ENCODE results near the gene ZNF407. TPM values are rescaled to one million over a fixed set of nuclear protein-coding genes. Genes with fewer than 3 reads are reported as not detected.

Gene ZNF407
- total RNA-seq, 1 donor from 2014 or later = 11.4 TPM

DNA sequence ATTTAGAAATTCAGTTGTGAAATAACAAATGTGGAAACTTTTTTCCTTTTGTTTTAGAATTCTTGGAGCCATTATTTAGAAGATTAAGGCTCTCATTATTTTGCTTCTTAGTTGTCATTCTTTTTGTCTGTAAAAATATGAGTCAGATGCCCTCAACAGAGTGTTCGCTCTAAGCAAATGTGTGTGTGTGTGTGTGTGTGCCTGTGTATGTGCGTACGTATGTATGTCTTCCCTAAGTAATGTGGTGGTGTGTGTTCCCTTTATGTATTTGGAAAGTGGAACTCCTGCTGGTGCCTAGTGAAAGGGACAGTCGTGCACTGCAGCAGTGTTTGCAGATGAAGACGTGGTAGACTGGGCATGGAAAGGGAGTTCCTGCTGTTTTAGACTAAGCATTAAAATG lies 27.5 kb downstream of the ZNF407 start:
- DNase-seq (ENCODE audit: low read depth in 2 of 2) = no peak

DNA sequence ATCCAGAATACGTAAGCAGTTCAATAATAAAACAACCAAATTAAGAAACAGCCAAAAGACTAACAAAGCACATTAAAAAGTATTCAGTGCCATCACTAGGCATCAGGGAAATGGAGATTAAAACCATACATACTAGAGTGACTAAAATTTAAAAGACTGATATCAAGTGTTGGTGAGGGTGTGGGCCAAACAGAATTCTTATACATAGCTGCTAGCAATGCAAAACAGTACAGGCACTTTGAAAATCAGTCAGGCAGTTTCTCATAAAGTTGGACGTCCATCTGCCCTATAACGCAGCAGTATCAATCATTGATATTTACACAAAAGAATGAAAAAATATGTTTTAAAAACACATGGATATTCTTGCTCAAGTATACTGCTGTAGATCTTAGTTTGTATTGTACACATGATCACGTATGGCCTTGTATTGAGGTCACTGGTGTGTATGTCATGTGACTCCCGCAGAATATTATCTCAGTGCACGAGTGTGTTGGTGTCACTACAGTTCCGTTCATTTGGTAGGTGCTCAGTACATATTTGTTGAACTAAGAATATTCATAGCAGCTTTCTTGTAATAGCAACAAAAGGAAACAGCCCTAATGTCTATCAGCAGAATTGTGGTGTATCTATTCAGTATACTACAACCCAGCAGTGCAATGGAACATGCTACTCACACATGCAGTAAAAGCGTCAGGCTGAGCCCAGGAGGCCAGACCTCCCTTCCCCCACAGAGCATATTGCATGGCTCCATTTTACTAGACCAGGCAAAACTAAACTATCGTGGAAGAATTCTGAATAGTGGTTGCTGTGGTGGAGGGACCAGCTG lies 28.6 kb downstream of the ZNF407 start:
- no peak for DNase-seq (ENCODE audit: low read depth in 2 of 2)

- DNase-seq (ENCODE audit: low read depth in 2 of 2) = no peak
These were observed 33.1 kb downstream of the ZNF407 start for GRCh38 chr18:74630804-74631203.

- no peak for DNase-seq (ENCODE audit: low read depth in 2 of 2)
These were observed 33.5 kb downstream of the ZNF407 start for GRCh38 chr18:74631212-74631611.

DNA sequence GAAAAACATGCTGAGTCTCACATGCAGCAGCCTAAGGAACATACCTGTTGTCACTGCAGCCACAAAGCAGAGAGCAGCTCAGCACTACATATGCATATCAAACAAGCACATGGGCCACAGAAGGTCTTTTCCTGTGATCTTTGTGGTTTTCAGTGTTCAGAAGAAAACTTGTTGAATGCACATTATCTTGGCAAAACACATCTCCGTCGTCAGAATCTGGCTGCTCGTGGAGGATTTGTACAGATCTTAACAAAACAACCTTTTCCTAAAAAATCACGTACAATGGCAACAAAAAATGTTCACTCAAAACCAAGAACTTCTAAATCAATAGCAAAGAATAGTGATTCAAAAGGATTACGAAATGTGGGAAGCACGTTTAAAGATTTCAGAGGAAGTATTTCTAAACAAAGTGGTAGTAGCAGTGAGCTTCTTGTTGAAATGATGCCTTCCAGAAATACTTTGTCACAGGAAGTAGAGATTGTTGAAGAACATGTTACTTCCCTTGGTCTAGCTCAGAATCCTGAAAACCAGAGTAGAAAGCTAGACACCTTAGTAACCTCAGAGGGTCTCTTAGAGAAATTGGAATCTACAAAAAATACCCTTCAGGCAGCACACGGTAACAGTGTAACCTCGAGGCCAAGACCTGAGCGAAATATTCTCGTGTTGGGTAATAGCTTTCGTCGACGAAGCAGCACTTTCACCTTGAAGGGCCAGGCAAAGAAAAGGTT lies 34.1 kb downstream of the ZNF407 start:
- DNase-seq (ENCODE audit: low read depth in 2 of 2) = peak in 1 of 2 donors; percentile 47

GRCh38 chr18:74632351-74632679 lies 34.6 kb downstream of the ZNF407 start:
- no peak for DNase-seq (ENCODE audit: low read depth in 2 of 2)

GRCh38 chr18:74632856-74633255 lies 35.2 kb downstream of the ZNF407 start:
- no peak for DNase-seq (ENCODE audit: low read depth in 2 of 2)

DNA sequence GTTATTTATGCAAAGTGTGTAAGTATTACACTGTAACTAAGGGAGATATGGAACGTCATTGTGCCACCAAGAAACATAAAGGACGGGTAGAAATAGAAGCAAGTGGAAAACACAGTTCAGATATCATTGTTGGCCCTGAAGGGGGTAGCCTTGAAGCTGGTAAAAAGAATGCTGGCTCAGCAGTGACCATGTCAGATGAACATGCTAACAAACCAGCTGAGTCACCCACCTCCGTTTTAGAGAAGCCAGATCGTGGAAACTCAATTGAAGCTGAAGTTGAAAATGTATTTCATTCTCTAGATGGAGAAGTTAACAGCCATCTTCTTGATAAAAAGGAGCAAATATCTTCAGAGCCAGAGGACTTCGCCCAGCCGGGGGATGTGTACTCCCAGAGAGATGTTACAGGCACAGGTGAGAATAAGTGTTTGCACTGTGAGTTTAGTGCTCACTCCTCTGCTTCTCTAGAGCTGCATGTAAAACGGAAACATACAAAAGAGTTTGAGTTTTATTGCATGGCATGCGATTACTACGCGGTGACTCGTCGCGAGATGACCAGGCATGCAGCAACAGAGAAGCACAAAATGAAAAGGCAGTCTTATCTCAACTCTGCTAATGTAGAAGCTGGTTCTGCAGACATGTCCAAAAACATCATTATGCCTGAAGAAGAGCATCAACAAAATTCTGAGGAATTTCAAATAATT lies 36.1 kb downstream of the ZNF407 start:
- no peak for DNase-seq (ENCODE audit: low read depth in 2 of 2)

DNA sequence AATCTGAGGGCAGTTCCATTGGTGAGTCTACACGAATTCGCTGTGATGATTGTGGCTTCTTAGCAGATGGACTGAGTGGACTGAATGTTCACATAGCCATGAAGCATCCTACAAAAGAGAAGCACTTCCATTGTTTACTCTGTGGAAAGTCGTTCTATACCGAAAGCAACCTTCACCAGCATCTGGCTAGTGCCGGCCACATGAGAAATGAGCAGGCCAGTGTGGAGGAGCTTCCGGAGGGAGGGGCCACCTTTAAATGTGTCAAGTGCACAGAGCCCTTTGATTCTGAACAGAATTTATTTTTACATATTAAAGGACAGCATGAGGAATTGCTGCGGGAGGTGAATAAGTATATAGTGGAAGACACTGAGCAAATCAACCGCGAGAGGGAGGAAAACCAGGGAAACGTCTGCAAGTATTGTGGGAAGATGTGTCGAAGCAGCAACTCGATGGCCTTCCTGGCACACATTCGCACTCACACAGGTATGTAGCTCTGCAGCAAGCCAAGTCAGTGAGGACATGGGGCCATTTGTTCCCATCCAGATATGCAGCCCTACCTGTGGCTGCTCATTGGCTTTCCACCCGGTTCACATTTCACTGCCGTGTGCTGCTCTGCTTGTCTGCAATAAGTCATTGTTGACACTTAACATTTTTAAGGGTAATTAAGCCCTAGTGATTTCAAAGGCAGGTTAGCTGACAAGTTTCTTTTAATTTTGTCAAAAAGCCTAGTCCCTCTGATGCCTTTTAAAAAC lies 37.7 kb downstream of the ZNF407 start:
- no peak for DNase-seq (ENCODE audit: low read depth in 2 of 2)

DNA sequence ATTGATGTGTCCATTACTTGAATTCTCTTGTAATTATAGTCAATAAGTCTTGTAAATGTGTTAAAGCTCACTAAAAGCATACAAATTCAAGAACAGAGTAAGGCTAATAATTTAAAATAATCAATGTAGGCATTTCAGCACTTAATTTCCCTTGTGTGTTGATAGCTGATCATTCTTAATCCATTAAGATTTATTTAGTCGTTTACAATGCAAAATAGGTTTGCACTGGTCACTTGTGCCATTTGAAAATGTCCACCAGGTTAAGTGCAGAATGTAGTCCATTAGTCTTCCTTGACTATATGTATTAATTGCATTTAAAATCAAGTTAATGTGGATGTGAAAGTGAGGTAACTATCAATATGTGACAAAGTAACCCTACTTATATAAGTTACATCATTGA lies 39.4 kb downstream of the ZNF407 start:
- no peak for DNase-seq (ENCODE audit: low read depth in 2 of 2)

- DNase-seq (ENCODE audit: low read depth in 2 of 2) = no peak
These were observed 40.5 kb downstream of the ZNF407 start for GRCh38 chr18:74638210-74638609.

GRCh38 chr18:74644713-74645112 lies 47.0 kb downstream of the ZNF407 start:
- DNase-seq (ENCODE audit: low read depth in 2 of 2) = no peak

DNA sequence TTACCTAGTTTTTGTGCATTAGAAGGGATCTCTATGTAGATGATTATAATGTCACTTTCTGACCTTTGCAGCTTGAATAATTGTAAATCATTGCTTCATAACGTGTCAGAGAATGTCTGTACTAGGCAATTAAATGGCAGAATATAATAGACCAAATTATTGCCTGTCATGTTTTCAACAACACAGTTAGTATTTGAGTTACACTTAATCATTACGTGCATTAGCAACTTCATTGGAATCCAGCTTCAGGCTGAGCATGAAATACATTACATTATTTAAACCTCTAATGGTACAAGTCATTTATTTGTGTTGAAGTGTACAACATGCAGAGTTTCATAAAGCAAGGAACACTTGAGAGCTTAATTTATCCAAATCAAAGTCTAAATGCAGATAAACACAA lies 48.0 kb downstream of the ZNF407 start:
- DNase-seq (ENCODE audit: low read depth in 2 of 2) = no peak

DNA sequence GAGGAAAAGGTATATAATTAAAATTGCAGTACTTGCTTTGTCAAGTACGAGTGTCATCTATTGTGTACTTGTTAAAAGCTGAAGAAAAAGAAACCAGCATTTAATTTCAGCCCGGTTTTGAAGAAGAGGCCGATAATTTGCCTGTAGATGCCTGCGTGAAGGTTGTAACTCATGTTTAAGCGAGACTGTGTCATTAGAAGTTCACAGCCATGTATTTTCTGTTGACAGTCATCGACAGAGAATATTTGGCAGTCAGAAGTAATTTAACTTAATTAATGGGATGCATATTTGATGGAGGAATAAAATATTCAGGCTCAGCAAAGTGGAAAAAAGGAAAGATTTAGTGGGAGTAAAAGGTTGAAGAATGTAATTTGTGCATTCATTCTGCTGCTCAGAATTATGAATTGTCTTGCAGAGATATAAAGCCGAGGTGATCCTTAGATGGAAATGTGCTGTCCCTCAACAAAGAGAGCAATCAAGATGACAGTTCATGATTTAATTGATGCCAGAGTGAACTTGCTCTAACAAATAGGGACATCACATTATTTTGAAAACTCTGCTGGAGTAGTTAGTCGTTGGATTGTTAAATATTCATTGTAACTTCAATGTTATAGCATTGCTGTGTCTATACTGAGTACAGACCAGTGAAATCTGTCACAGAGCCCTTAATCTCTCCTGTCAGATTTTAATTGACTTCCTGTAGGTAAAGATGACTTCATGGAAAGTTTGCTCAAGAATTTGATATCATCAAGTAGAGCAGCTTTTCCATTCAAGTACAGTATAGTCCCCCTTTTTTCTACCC lies 53.9 kb downstream of the ZNF407 start:
- DNase-seq (ENCODE audit: low read depth in 2 of 2) = no peak

DNA sequence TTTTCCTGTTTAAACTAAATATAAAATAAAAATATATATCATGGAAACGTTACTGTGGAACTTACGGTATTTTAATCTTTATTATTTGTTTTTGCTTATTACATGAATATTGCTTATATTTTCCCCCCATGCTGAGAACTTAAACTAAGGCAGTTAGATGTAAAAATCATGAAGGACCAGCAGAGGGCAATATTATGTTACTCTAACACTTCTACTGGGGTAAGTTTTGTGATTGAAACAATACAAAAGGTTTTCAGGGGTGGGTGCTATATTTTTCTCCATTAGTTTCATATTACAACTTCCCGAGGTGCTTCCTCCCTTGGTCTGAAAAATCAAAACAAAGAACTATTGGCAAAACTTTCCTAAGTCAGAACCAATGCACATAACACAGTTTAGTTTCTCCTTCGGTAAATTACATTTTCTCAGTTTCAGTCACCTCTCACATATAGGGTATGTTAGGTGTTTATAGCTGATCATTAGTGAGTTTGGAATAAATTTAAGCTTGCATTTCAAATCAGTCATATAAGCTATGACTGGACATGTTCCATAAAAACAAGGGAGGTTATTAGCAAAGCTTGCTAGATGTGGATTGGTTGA lies 54.8 kb downstream of the ZNF407 start:
- peak; percentile 66 to 79 for DNase-seq (ENCODE audit: low read depth in 2 of 2)

GRCh38 chr18:74654638-74655037 lies 57.0 kb downstream of the ZNF407 start:
- peak; percentile 22 to 29 for DNase-seq (ENCODE audit: low read depth in 2 of 2)

- no peak for DNase-seq (ENCODE audit: low read depth in 2 of 2)
These were observed 63.3 kb downstream of the ZNF407 start for GRCh38 chr18:74661008-74661407.

DNA sequence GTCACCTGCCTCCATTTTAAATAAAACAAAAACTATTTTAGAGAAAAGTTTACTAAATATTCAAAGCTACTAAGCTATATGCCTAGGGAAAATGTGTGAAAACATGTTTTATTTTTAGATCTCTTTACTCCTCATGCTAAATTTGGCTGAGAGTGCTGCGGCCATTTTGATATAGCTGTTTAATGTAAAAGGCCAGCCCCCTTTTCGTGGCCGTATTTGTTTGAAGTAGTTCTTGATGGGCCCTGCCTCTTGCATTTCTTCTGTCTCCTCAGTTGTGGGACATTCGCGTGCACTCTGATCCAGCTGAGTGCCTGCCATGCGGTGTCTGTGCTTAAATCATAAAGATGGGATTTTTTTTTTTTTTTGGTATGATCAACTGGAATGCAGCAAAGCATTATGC lies 64.0 kb downstream of the ZNF407 start:
- no peak for DNase-seq (ENCODE audit: low read depth in 2 of 2)

GRCh38 chr18:74662622-74663021 lies 65.0 kb downstream of the ZNF407 start:
- DNase-seq (ENCODE audit: low read depth in 2 of 2) = no peak

DNA sequence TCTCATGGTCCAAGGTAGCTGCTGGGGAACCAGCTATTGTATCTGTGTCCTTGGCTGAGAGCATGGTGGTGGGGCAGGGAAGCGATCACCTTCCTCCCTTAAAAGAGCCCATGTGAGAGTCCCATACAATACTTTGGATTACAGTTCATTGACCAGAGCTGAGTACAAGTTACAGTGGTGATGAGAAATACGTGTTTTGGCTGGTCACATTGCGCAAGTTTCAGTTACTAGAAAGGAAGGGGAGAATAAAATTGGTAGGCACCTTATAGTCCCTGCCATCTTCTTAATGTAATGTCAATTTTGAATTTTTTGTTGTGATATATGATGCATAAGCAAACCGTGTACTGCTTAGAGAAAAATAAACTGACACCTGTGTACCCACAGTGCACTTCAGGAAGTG lies 67.7 kb downstream of the ZNF407 start:
- no peak for DNase-seq (ENCODE audit: low read depth in 2 of 2)

GRCh38 chr18:74665905-74666304 lies 68.2 kb downstream of the ZNF407 start:
- no peak for DNase-seq (ENCODE audit: low read depth in 2 of 2)
